B cell (primary cell): ENCODE results near the gene NBAS.

ENCODE experiments used
- EZH2 ChIP-seq: IDR thresholded peaks from 2 replicates; pipeline ENCODE4 v1.6.1; 2012; ENCODE audit warnings: borderline replicate concordance, low read depth, mild to moderate bottlenecking, moderate library complexity, low read length; ENCODE audit not compliant: insufficient read depth, poor library complexity, severe bottlenecking
- TF ChIP-seq, protein P1 (sequence below): fragments of 200-600 bp; IDR thresholded peaks from one replicate; pipeline ENCODE4 v1.8.0; 2022; ENCODE audit warnings: antibody characterized with exemption, mild to moderate bottlenecking

GRCh38 chr2:15449556-15450236, 111.4 kb downstream of the NBAS start:
- TF ChIP-seq, protein P1, sequence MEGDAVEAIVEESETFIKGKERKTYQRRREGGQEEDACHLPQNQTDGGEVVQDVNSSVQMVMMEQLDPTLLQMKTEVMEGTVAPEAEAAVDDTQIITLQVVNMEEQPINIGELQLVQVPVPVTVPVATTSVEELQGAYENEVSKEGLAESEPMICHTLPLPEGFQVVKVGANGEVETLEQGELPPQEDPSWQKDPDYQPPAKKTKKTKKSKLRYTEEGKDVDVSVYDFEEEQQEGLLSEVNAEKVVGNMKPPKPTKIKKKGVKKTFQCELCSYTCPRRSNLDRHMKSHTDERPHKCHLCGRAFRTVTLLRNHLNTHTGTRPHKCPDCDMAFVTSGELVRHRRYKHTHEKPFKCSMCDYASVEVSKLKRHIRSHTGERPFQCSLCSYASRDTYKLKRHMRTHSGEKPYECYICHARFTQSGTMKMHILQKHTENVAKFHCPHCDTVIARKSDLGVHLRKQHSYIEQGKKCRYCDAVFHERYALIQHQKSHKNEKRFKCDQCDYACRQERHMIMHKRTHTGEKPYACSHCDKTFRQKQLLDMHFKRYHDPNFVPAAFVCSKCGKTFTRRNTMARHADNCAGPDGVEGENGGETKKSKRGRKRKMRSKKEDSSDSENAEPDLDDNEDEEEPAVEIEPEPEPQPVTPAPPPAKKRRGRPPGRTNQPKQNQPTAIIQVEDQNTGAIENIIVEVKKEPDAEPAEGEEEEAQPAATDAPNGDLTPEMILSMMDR: no peak
- TF ChIP-seq EZH2: no peak
